Adipose tissue (tissue), 3 donors: ENCODE measurements around the gene ABCE1. TPM values are rescaled to one million over a fixed set of nuclear protein-coding genes. Genes with fewer than 3 reads are reported as not detected.
A peak's percentile ranks its signal among the peaks of the same experiment; 100 is the strongest.

Experiments used
- H3K27ac ChIP-seq: one replicate; pipeline ENCODE4 v1.5.1; 2013; ENCODE audit warnings: low read depth, low read length
- WGBS, 3 donors: extraction: QIAGEN DNeasy Blood & Tissue Kit; methylation state at CpG; one replicate each; pipeline ENCODE4 v1.1.7; 2013; 5-methylcytosine and 5-hydroxymethylcytosine counted together
- polyA plus RNA-seq, 3 donors: library from polyadenylated mRNA; stranded (reverse); fragments of 200-250 nt; gene quantifications; one replicate each; pipeline ENCODE4 v1.2.3, GENCODE V29; 2013
- donor health status: healthy with polysubstance abuse.
- donor health status: Bipolar disorder and iron deficiency.
- donor health status: healthy.

Gene ABCE1
- 10 to 100 TPM; 19.7 to 35.1 (median 31.0) TPM for polyA plus RNA-seq

- WGBS, 3 donors = 0% methylated on average over 67 of the region's 67 CpGs
- H3K27ac ChIP-seq = peak within 1 kb of the TSS; percentile 80
These were observed at the start of gene ABCE1, which contains the start of gene ANAPC10 for GRCh38 chr4:145097821-145098674. ABCE1 (plus strand) TSS chr4:145098311; CDS start chr4:145104413, 6,102 bp downstream. ANAPC10 (minus strand) TSS chr4:145098196; CDS start chr4:145096099, 2,097 bp downstream.

- H3K27ac ChIP-seq = no peak overlapping the region
These were observed 49.3 kb upstream of the ABCE1 start for GRCh38 chr4:145048817-145049216.

GRCh38 chr4:145049241-145049640 lies 48.9 kb upstream of the ABCE1 start:
- H3K27ac ChIP-seq = no peak overlapping the region
- 96 to 100% (median 97%) methylated on average over 1 of the region's 1 CpG for WGBS, 3 donors

- H3K27ac ChIP-seq = no peak overlapping the region
- WGBS, 3 donors = 96 to 97% (median 97%) methylated on average over 5 of the region's 5 CpGs
These were observed 42.4 kb upstream of the ABCE1 start for GRCh38 chr4:145055533-145056257.

GRCh38 chr4:145056325-145057130 lies 41.6 kb upstream of the ABCE1 start:
- H3K27ac ChIP-seq = no peak overlapping the region
- WGBS, 3 donors = 93 to 94% (median 94%) methylated on average over 6 of the region's 6 CpGs

- no peak overlapping the region for H3K27ac ChIP-seq
These were observed 39.9 kb upstream of the ABCE1 start for GRCh38 chr4:145058256-145058655.

GRCh38 chr4:145061318-145061920 lies 36.7 kb upstream of the ABCE1 start:
- 63 to 66% (median 64%) methylated on average over 6 of the region's 6 CpGs for WGBS, 3 donors

GRCh38 chr4:145066063-145066501 lies 32.0 kb upstream of the ABCE1 start:
- WGBS, 3 donors = 55 to 65% (median 62%) methylated on average over 2 of the region's 2 CpGs
- H3K27ac ChIP-seq = no peak overlapping the region

More at GRCh38 chr4:145061318-145061920, 36.7 kb upstream of the ABCE1 start:
- H3K27ac ChIP-seq = no peak overlapping the region

- 79 to 94% (median 87%) methylated on average over 3 of the region's 3 CpGs for WGBS, 3 donors
- no peak overlapping the region for H3K27ac ChIP-seq
These were observed 28.8 kb upstream of the ABCE1 start for GRCh38 chr4:145069361-145069760.

GRCh38 chr4:145071560-145071959 lies 26.6 kb upstream of the ABCE1 start:
- 95 to 98% (median 95%) methylated on average over 2 of the region's 2 CpGs for WGBS, 3 donors
- no peak overlapping the region for H3K27ac ChIP-seq

GRCh38 chr4:145075742-145076468 lies 22.2 kb upstream of the ABCE1 start:
- H3K27ac ChIP-seq = no peak overlapping the region
- WGBS, 3 donors = 91 to 97% (median 95%) methylated on average over 1 of the region's 1 CpG

GRCh38 chr4:145076469-145076855 lies 21.6 kb upstream of the ABCE1 start:
- 91 to 98% (median 92%) methylated on average over 2 of the region's 2 CpGs for whole genome bisulfite sequencing, 3 donors
- H3K27ac ChIP-seq = no peak overlapping the region

GRCh38 chr4:145081756-145082155 lies 16.4 kb upstream of the ABCE1 start:
- no peak overlapping the region for H3K27ac ChIP-seq
- WGBS, 3 donors = 96 to 100% (median 98%) methylated on average over 1 of the region's 1 CpG

GRCh38 chr4:145083891-145084605 lies 14.1 kb upstream of the ABCE1 start:
- 96 to 98% (median 97%) methylated on average over 1 of the region's 1 CpG for WGBS, 3 donors
- H3K27ac ChIP-seq = no peak overlapping the region

- no peak overlapping the region for H3K27ac ChIP-seq
- WGBS, 3 donors = 82 to 95% (median 91%) methylated on average over 1 of the region's 1 CpG
These were observed 7.7 kb upstream of the ABCE1 start for GRCh38 chr4:145090380-145090779.

- WGBS, 3 donors = 98 to 99% (median 98%) methylated on average over 2 of the region's 2 CpGs
- no peak overlapping the region for H3K27ac ChIP-seq
These were observed 4.5 kb upstream of the ABCE1 start for GRCh38 chr4:145093638-145094037.

- WGBS, 3 donors = 4 to 9% (median 9%) methylated on average over 10 of the region's 10 CpGs
- H3K27ac ChIP-seq = peak overlapping the region; percentile 52
These were observed 735 bp upstream of the ABCE1 start for GRCh38 chr4:145097331-145097820.
